A549 (cell line): ENCODE data around the gene HNRNPAB. TPM values are rescaled to one million over a fixed set of nuclear protein-coding genes. Genes with fewer than 3 reads are reported as not detected.

ENCODE experiments used
- ATAC-seq, 2 experiments: fragments of 200-7000 bp in 1 of 2; fragments of >200 bp in 1 of 2; cut with Nextera tagmentation in 1 of 2; cut with Tn5 transposase in 1 of 2; 3 replicates each; pipeline versions ENCODE4 v1.8.0 to v1.9.1; 2018 to 2020; ENCODE audit warnings: mild to moderate bottlenecking in 1 of 2, moderate library complexity in 1 of 2
- CTCF ChIA-PET: fragments of 300-600 bp; sonication (Branson Sonifier 250); formaldehyde crosslinking; extraction: SDS; loops from one replicate; lab custom pipeline; 2021; ENCODE audit warnings: antibody characterized with exemption, inconsistent platforms; lab: Yijun Ruan, JAX
- POLR2A ChIA-PET: fragments of 350-600 bp; formaldehyde crosslinking; extraction: SDS; loops from one replicate; lab custom pipeline; 2021; ENCODE audit warnings: antibody characterized with exemption, inconsistent platforms; lab: Yijun Ruan, JAX
- DNase-seq, 2 experiments: peaks; one replicate each; pipeline versions ENCODE4 v3.0.0 to v3.0.0-alpha.2; 2011 to 2016; ENCODE audit warnings: low read depth in 1 of 2, low spot score in 1 of 2
- FAIRE-seq: peaks from 2 replicates; lab custom pipeline; 2011; peaks lifted over from hg19 to GRCh38; lab: Jason Lieb, UNC
- H3K27ac ChIP-seq, 2 experiments: fragments of >200 bp; sonication (Bioruptor Twin); formaldehyde crosslinking; 3 replicates each; pipeline ENCODE4 v1.5.1; 2016 to 2017
- H3K4me1 ChIP-seq: fragments of >200 bp; sonication (Bioruptor Twin); formaldehyde crosslinking; 3 replicates; pipeline ENCODE4 v1.6.1; 2016
- H3K4me2 ChIP-seq: fragments of >200 bp; sonication (Bioruptor Twin); formaldehyde crosslinking; 3 replicates; pipeline ENCODE4 v1.6.1; 2016
- H3K4me3 ChIP-seq: fragments of >200 bp; sonication (Bioruptor Twin); formaldehyde crosslinking; 3 replicates; pipeline ENCODE4 v1.5.1; 2016
- H3K9me3 ChIP-seq: fragments of >200 bp; sonication (Bioruptor Twin); formaldehyde crosslinking; 3 replicates; pipeline ENCODE4 v1.6.1; 2016
- BHLHE40 ChIP-seq: IDR thresholded peaks from 2 replicates; pipeline ENCODE4 v1.6.1; 2012; ENCODE audit warnings: low read depth, low read length, inconsistent platforms
- CBX2 ChIP-seq: fragments of 200-600 bp; sonication (generic); IDR thresholded peaks from 2 replicates; pipeline ENCODE4 v1.6.1; 2016; ENCODE audit warnings: low read depth, mild to moderate bottlenecking, borderline replicate concordance
- CBX8 ChIP-seq: fragments of 200-600 bp; sonication (generic); IDR thresholded peaks from 2 replicates; pipeline ENCODE4 v1.6.1; 2016
- CEBPB ChIP-seq, 2 experiments: fragments of >200 bp in 1 of 2; sonication (Bioruptor Twin) in 1 of 2; formaldehyde crosslinking in 1 of 2; IDR thresholded peaks; 2 replicates each; pipeline ENCODE4 v1.6.1; 2012 to 2016
- CHD2 ChIP-seq: fragments of 150-350 bp; IDR thresholded peaks from 2 replicates; pipeline ENCODE4 v1.6.1; 2014; ENCODE audit warnings: low read length; ENCODE audit not compliant: partially characterized antibody
- EHF ChIP-seq: fragments of 250-450 bp; sonication (Bioruptor Pico); IDR thresholded peaks from 2 replicates; pipeline ENCODE4 v1.5.0; 2020; ENCODE audit warnings: mild to moderate bottlenecking
- EHMT2 ChIP-seq: fragments of 200-600 bp; sonication (generic); IDR thresholded peaks from 2 replicates; pipeline ENCODE4 v1.6.1; 2016; ENCODE audit warnings: antibody characterized with exemption, low read depth, mild to moderate bottlenecking, moderate library complexity
- ESRRA ChIP-seq: fragments of 150-350 bp; IDR thresholded peaks from 2 replicates; pipeline ENCODE4 v1.6.1; 2014; ENCODE audit warnings: mild to moderate bottlenecking, low read length, borderline replicate concordance
- HEYL ChIP-seq: fragments of 250-450 bp; sonication (Bioruptor Pico); IDR thresholded peaks from 2 replicates; pipeline ENCODE4 v1.8.0; 2021; ENCODE audit warnings: mild to moderate bottlenecking, moderate library complexity
- HOXA7 ChIP-seq: fragments of 250-450 bp; sonication (Bioruptor Pico); IDR thresholded peaks from 2 replicates; pipeline ENCODE4 v1.5.0; 2020; ENCODE audit warnings: mild to moderate bottlenecking, moderate library complexity
- HOXB13 ChIP-seq: fragments of 250-450 bp; sonication (Bioruptor Pico); IDR thresholded peaks from 2 replicates; pipeline ENCODE4 v1.5.0; 2020; ENCODE audit warnings: low read depth, mild to moderate bottlenecking, moderate library complexity
- HOXB5 ChIP-seq: fragments of 250-450 bp; sonication (Bioruptor Pico); IDR thresholded peaks from 2 replicates; pipeline ENCODE4 v1.5.0; 2020; ENCODE audit warnings: mild to moderate bottlenecking, moderate library complexity
- KDM5A ChIP-seq: fragments of 200-600 bp; sonication (generic); IDR thresholded peaks from 2 replicates; pipeline ENCODE4 v1.6.1; 2016; ENCODE audit warnings: antibody characterized with exemption, mild to moderate bottlenecking
- MAFK ChIP-seq: fragments of 450-650 bp; IDR thresholded peaks from 2 replicates; pipeline ENCODE4 v1.6.1; 2014; ENCODE audit not compliant: partially characterized antibody
- MAZ ChIP-seq: fragments of 150-350 bp; IDR thresholded peaks from 2 replicates; pipeline ENCODE4 v1.6.1; 2014; ENCODE audit warnings: antibody characterized with exemption, low read depth, low read length, borderline replicate concordance
- MYC ChIP-seq: IDR thresholded peaks from 2 replicates; pipeline ENCODE4 v1.6.1; 2012; ENCODE audit warnings: mild to moderate bottlenecking, inconsistent platforms, low read length, improper control_type of control experiment, borderline replicate concordance
- NFE2L2 ChIP-seq: fragments of 150-350 bp; conservative IDR thresholded peaks from 2 replicates; pipeline ENCODE4 v1.6.1; 2014; ENCODE audit warnings: low read length
- NR3C1 ChIP-seq: fragments of >200 bp; sonication (Bioruptor Twin); formaldehyde crosslinking; IDR thresholded peaks from 3 replicates; pipeline ENCODE4 v1.6.1; 2017
- PHF8 ChIP-seq: fragments of 200-600 bp; sonication (generic); IDR thresholded peaks from 2 replicates; pipeline ENCODE4 v1.6.1; 2016; ENCODE audit warnings: low read depth, mild to moderate bottlenecking, antibody characterized with exemption, moderate library complexity, borderline replicate concordance
- RCOR1 ChIP-seq: fragments of 150-350 bp; IDR thresholded peaks from 2 replicates; pipeline ENCODE4 v1.6.1; 2014; ENCODE audit warnings: antibody characterized with exemption, low read length, low read depth
- RFX5 ChIP-seq: fragments of 450-650 bp; IDR thresholded peaks from 2 replicates; pipeline ENCODE4 v1.7.1; 2014; ENCODE audit warnings: antibody characterized with exemption, mild to moderate bottlenecking, moderate library complexity
- ZNF302 ChIP-seq: fragments of 250-450 bp; sonication (Bioruptor Pico); IDR thresholded peaks from 2 replicates; pipeline ENCODE4 v1.9.0; 2021; ENCODE audit warnings: inconsistent platforms, mild to moderate bottlenecking, moderate library complexity
- whole genome bisulfite sequencing: methylation state at CpG from one replicate; pipeline ENCODE4 v1.1.6; 2017; ENCODE audit errors: missing lambda C conversion rate; 5-methylcytosine and 5-hydroxymethylcytosine counted together
- polyA plus RNA-seq, 4 experiments: library from polyadenylated mRNA; depleted of rRNA in 3 of 4; stranded (reverse); fragments of >200 nt; fragmentation: RNase III in 1 of 4; extraction: RNeasy Plus Mini Kit Qiagen cat#74134 plus additional on column Dnase treatment in 1 of 4; gene quantifications; 2 replicates in 3 of 4; 3 replicates in 1 of 4; pipeline ENCODE4 v1.2.3, GENCODE V29; 2011 to 2017
- TF ChIP-seq, protein P1 (sequence below): fragments of 150-350 bp; IDR thresholded peaks from 2 replicates; pipeline ENCODE4 v1.6.1; 2014; ENCODE audit warnings: low read depth, mild to moderate bottlenecking, low read length
- TF ChIP-seq, protein P2 (sequence below): IDR thresholded peaks from 2 replicates; pipeline ENCODE4 v1.6.1; 2012; ENCODE audit warnings: low read depth, borderline replicate concordance
- TF ChIP-seq, protein P3 (sequence below): fragments of 200-600 bp; sonication (generic); IDR thresholded peaks from 2 replicates; pipeline ENCODE4 v1.6.1; 2016; ENCODE audit warnings: antibody characterized with exemption, mild to moderate bottlenecking, moderate library complexity
- TF ChIP-seq, protein P4 (sequence below): fragments of >200 bp; sonication (Bioruptor Twin); formaldehyde crosslinking; IDR thresholded peaks from 3 replicates; pipeline ENCODE4 v1.6.1; 2016
- TF ChIP-seq, protein P5 (sequence below): fragments of 250-450 bp; sonication (Bioruptor Pico); IDR thresholded peaks from 2 replicates; pipeline ENCODE4 v1.5.0; 2020; ENCODE audit warnings: low read depth, mild to moderate bottlenecking, moderate library complexity

The HNRNPAB gene
- polyA plus RNA-seq, 2 of the 4 experiments (the other 2 are of a cell fraction): 200 to 352 TPM

DNA sequence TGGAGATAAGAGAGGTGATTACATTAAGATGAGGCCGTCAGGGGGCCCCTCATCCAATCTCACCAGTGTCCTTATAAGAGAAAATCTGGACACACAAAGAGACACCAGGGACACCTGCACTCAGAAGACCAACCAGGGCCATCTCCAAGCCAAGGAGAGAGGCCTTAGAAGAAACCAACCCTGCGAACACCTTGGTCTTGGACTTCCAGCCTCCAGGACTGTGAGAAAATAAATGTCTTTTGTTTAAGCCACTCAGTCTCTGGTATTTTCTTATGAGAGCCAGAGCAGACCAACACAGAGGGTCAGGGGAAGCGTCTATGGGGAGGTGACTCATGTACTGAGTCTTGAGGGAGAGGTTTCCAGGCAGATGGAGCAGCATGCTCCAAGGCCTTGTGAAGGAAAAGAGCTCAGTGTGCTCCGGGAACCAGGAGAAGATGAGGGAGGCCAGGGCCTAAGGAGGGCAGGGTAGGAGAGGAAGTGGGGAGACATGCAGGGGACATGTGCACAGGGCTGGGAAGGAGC lies 22.9 kb downstream of the HNRNPAB start:
- Histone ChIP-seq H3K27ac (no peak overlapping the region), H3K4me3 (no peak overlapping the region), H3K4me2 (no peak overlapping the region), H3K9me3 (no peaks in the 10 kb centered on the region), H3K4me1 (peaks cover 14% of the 10 kb centered on the region)
- no peak for FAIRE-seq
- POLR2A ChIA-PET: no interaction called here
- 96% methylated on average over 4 of the region's 4 CpGs for WGBS
- CTCF ChIA-PET: interaction anchor here (0.6 kb wide), 1 partner anchor 1477 kb away, joined by 3 read pairs; no protein-coding TSS in a partner anchor
- TF ChIP-seq BHLHE40: no peak
- TF ChIP-seq, protein P1, sequence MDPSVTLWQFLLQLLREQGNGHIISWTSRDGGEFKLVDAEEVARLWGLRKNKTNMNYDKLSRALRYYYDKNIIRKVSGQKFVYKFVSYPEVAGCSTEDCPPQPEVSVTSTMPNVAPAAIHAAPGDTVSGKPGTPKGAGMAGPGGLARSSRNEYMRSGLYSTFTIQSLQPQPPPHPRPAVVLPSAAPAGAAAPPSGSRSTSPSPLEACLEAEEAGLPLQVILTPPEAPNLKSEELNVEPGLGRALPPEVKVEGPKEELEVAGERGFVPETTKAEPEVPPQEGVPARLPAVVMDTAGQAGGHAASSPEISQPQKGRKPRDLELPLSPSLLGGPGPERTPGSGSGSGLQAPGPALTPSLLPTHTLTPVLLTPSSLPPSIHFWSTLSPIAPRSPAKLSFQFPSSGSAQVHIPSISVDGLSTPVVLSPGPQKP: no peak
- TF ChIP-seq MAZ: no peak
- no peak for TF ChIP-seq EHF (CRISPR knock-in tag)
- no peak for TF ChIP-seq CBX8
- no peak for TF ChIP-seq EHMT2
- TF ChIP-seq, protein P2, sequence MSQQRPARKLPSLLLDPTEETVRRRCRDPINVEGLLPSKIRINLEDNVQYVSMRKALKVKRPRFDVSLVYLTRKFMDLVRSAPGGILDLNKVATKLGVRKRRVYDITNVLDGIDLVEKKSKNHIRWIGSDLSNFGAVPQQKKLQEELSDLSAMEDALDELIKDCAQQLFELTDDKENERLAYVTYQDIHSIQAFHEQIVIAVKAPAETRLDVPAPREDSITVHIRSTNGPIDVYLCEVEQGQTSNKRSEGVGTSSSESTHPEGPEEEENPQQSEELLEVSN: no peak
- no peak for TF ChIP-seq HOXB13
- no peak for ATAC-seq
- DNase-seq: no peak

DNA sequence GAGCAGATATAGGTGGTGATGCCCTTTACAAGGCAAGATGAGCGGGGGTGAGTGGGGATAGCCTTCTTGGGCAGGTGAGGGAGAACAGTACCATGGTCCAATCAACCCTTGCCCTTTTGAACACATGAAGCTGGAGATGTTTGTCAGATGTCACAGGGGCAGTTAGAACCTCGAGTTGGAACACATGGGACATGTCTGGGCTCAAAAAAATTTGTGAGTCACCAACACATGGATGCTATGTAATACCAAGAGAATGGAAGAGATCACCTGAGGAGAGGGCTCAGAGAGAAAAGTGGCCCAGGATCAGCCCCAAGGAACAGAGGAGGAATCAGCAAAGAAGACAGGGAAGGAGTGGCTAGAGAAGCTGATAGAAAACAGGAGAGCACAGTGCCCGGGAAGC lies 23.6 kb downstream of the HNRNPAB start:
- no peak overlapping the region for H3K27ac ChIP-seq
- FAIRE-seq (no peak), ATAC-seq (no peak), DNase-seq (no peak)
- no peaks in the 10 kb centered on the region for H3K9me3 ChIP-seq
- TF ChIP-seq KDM5A: no peak
- TF ChIP-seq MAFK: no peak
- no peak for TF ChIP-seq PHF8
- TF ChIP-seq MYC: no peak
- TF ChIP-seq, protein P3, sequence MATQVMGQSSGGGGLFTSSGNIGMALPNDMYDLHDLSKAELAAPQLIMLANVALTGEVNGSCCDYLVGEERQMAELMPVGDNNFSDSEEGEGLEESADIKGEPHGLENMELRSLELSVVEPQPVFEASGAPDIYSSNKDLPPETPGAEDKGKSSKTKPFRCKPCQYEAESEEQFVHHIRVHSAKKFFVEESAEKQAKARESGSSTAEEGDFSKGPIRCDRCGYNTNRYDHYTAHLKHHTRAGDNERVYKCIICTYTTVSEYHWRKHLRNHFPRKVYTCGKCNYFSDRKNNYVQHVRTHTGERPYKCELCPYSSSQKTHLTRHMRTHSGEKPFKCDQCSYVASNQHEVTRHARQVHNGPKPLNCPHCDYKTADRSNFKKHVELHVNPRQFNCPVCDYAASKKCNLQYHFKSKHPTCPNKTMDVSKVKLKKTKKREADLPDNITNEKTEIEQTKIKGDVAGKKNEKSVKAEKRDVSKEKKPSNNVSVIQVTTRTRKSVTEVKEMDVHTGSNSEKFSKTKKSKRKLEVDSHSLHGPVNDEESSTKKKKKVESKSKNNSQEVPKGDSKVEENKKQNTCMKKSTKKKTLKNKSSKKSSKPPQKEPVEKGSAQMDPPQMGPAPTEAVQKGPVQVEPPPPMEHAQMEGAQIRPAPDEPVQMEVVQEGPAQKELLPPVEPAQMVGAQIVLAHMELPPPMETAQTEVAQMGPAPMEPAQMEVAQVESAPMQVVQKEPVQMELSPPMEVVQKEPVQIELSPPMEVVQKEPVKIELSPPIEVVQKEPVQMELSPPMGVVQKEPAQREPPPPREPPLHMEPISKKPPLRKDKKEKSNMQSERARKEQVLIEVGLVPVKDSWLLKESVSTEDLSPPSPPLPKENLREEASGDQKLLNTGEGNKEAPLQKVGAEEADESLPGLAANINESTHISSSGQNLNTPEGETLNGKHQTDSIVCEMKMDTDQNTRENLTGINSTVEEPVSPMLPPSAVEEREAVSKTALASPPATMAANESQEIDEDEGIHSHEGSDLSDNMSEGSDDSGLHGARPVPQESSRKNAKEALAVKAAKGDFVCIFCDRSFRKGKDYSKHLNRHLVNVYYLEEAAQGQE: no peak
- no peak for TF ChIP-seq NR3C1
- no peak for TF ChIP-seq CHD2
- no peak for TF ChIP-seq RFX5
- TF ChIP-seq RCOR1: no peak
- TF ChIP-seq, protein P4, sequence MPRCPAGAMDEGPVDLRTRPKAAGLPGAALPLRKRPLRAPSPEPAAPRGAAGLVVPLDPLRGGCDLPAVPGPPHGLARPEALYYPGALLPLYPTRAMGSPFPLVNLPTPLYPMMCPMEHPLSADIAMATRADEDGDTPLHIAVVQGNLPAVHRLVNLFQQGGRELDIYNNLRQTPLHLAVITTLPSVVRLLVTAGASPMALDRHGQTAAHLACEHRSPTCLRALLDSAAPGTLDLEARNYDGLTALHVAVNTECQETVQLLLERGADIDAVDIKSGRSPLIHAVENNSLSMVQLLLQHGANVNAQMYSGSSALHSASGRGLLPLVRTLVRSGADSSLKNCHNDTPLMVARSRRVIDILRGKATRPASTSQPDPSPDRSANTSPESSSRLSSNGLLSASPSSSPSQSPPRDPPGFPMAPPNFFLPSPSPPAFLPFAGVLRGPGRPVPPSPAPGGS: no peak
- TF ChIP-seq NFE2L2: no peak
- TF ChIP-seq HOXA7: no peak
- TF ChIP-seq HOXB5: no peak
- no peak for TF ChIP-seq ZNF302
- no peak for TF ChIP-seq CEBPB (IDR thresholded peaks at IDR 0.05)
- no peak for TF ChIP-seq HEYL
- TF ChIP-seq, protein P5, sequence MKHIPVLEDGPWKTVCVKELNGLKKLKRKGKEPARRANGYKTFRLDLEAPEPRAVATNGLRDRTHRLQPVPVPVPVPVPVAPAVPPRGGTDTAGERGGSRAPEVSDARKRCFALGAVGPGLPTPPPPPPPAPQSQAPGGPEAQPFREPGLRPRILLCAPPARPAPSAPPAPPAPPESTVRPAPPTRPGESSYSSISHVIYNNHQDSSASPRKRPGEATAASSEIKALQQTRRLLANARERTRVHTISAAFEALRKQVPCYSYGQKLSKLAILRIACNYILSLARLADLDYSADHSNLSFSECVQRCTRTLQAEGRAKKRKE (CRISPR knock-in tag): no peak
- no peak for TF ChIP-seq ESRRA
- no peak for TF ChIP-seq CBX2
- H3K4me1 ChIP-seq: peaks cover 16% of the 10 kb centered on the region
- ChIA-PET CTCF (no interaction called here), POLR2A (no interaction called here)
- no peak overlapping the region for H3K4me2 ChIP-seq
- H3K4me3 ChIP-seq: no peak overlapping the region
- WGBS: 84% methylated on average over 3 of the region's 3 CpGs
